Measurements from ENCODE around the gene HLA-C.

DNA sequence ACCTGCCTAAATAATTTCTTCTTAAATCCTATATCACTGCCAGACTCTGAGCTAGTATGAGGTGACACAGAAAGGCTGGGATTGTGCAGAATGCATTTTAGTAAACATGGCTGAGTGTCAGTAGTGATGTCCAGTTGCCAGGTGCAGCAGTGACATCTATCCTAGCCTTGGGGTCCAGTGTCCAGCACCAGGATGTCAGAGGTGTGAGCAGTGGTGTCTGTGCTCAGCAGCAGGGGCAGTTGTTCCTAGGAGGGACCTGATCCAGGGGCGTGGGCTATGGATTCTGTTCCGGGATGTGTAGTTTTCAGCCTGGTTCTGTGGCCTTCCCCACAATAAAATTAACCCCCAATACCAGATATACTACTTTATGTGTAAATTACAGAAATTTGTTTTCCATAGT is 6.0 kb downstream of the HLA-C start:
- TF ChIP-seq, protein P1, sequence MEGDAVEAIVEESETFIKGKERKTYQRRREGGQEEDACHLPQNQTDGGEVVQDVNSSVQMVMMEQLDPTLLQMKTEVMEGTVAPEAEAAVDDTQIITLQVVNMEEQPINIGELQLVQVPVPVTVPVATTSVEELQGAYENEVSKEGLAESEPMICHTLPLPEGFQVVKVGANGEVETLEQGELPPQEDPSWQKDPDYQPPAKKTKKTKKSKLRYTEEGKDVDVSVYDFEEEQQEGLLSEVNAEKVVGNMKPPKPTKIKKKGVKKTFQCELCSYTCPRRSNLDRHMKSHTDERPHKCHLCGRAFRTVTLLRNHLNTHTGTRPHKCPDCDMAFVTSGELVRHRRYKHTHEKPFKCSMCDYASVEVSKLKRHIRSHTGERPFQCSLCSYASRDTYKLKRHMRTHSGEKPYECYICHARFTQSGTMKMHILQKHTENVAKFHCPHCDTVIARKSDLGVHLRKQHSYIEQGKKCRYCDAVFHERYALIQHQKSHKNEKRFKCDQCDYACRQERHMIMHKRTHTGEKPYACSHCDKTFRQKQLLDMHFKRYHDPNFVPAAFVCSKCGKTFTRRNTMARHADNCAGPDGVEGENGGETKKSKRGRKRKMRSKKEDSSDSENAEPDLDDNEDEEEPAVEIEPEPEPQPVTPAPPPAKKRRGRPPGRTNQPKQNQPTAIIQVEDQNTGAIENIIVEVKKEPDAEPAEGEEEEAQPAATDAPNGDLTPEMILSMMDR (IDR thresholded peaks at IDR 0.05): no peak
- TF ChIP-seq POLR2A (IDR thresholded peaks at IDR 0.05): no peak

All from sigmoid colon (tissue), 3 donors.